Mesendoderm (in vitro differentiated cells): Measurements from ENCODE around the gene MACROD2.
A peak's percentile ranks its signal among the peaks of the same experiment; 100 is the strongest.

Source experiments
- DNase-seq: peaks from one replicate; pipeline ENCODE4 v3.0.0; 2013
- H2AK5ac ChIP-seq: 2 replicates; pipeline ENCODE4 v1.6.1; 2013; ENCODE audit warnings: low read length, inconsistent platforms
- H2BK120ac ChIP-seq: 2 replicates; pipeline ENCODE4 v1.6.1; 2013; ENCODE audit warnings: low read depth, mild to moderate bottlenecking, low read length, moderate library complexity, mixed read lengths
- H2BK15ac ChIP-seq: replicated peaks from 2 replicates; pipeline ENCODE4 v1.6.1; 2013; ENCODE audit warnings: low read depth, mild to moderate bottlenecking, moderate library complexity
- H2BK5ac ChIP-seq: 2 replicates; pipeline ENCODE4 v1.6.1; 2013; ENCODE audit warnings: low read length, inconsistent platforms
- H3K18ac ChIP-seq: 2 replicates; pipeline ENCODE4 v1.6.1; 2013; ENCODE audit warnings: mild to moderate bottlenecking, low read length, mixed read lengths
- H3K23ac ChIP-seq: one replicate; pipeline ENCODE4 v1.6.1; 2013; ENCODE audit warnings: low read length
- H3K27ac ChIP-seq: 2 replicates; pipeline ENCODE4 v1.5.1; 2013; ENCODE audit warnings: low read depth, mild to moderate bottlenecking, inconsistent platforms, low read length, moderate library complexity
- H3K27me3 ChIP-seq: 2 replicates; pipeline ENCODE4 v1.6.1; 2013; ENCODE audit warnings: low read length, control low read depth, mild to moderate bottlenecking, inconsistent platforms; ENCODE audit not compliant: insufficient read depth, poor library complexity
- H3K36me3 ChIP-seq: 2 replicates; pipeline ENCODE4 v1.6.1; 2013; ENCODE audit warnings: low read length, inconsistent platforms; ENCODE audit not compliant: control insufficient read depth, insufficient read depth
- H3K4ac ChIP-seq: one replicate; pipeline ENCODE4 v1.6.1; 2013; ENCODE audit warnings: low read depth, mild to moderate bottlenecking, low read length, moderate library complexity
- H3K4me1 ChIP-seq: 2 replicates; pipeline ENCODE4 v1.6.1; 2013; ENCODE audit warnings: low read depth, low read length, inconsistent platforms; ENCODE audit not compliant: control insufficient read depth
- H3K4me2 ChIP-seq: 2 replicates; pipeline ENCODE4 v1.6.1; 2013; ENCODE audit warnings: low read length
- H3K4me3 ChIP-seq: 2 replicates; pipeline ENCODE4 v1.5.1; 2013; ENCODE audit warnings: mild to moderate bottlenecking, low read length
- H3K56ac ChIP-seq: one replicate; pipeline ENCODE4 v1.6.1; 2013; ENCODE audit warnings: low read length
- H3K79me1 ChIP-seq: 2 replicates; pipeline ENCODE4 v1.6.1; 2013; ENCODE audit warnings: low read length, inconsistent platforms
- H3K79me2 ChIP-seq: 2 replicates; pipeline ENCODE4 v1.6.1; 2013; ENCODE audit warnings: mild to moderate bottlenecking, low read length; ENCODE audit not compliant: control insufficient read depth, insufficient read depth
- H3K9ac ChIP-seq: 2 replicates; pipeline ENCODE4 v1.6.1; 2013; ENCODE audit warnings: low read length, inconsistent platforms
- H4K5ac ChIP-seq: one replicate; pipeline ENCODE4 v1.6.1; 2013; ENCODE audit warnings: low read length
- H4K8ac ChIP-seq: one replicate; pipeline ENCODE4 v1.6.1; 2013; ENCODE audit warnings: low read depth, mild to moderate bottlenecking, control low read depth, low read length, moderate library complexity
- WGBS: extraction: QIAGEN DNeasy Blood & Tissue Kit; methylation state at CpG from one replicate; pipeline ENCODE4 v1.1.7; 2013; ENCODE audit warnings: low lambda C conversion rate, missing lambda C conversion rate; ENCODE audit not compliant: insufficient coverage; ENCODE audit errors: extremely low coverage; 5-methylcytosine and 5-hydroxymethylcytosine counted together

Gene MACROD2

GRCh38 chr20:14295238-14295637 is 299.9 kb downstream of the MACROD2 start:
- no CpG with 5 or more reads among the region's 2 CpGs for WGBS
- Histone ChIP-seq H3K27ac (no peak overlapping the region), H3K23ac (no peak overlapping the region), H2AK5ac (no peak overlapping the region), H3K36me3 (no peaks in the 10 kb centered on the region), H2BK120ac (no peak overlapping the region), H3K27me3 (no peaks in the 10 kb centered on the region), H2BK5ac (no peak overlapping the region), H4K8ac (no peak overlapping the region), H3K18ac (no peak overlapping the region), H3K4me1 (no peaks in the 10 kb centered on the region), H3K4me2 (no peak overlapping the region), H3K9ac (no peak overlapping the region), H3K4me3 (no peak overlapping the region), H2BK15ac (no peak overlapping the region), H3K4ac (no peak overlapping the region), H3K56ac (no peak overlapping the region), H3K79me1 (no peaks in the 10 kb centered on the region), H3K79me2 (no peaks in the 10 kb centered on the region), H4K5ac (no peak overlapping the region)
- DNase-seq, result peak; percentile 8

GRCh38 chr20:14295770-14296309 is 300.5 kb downstream of the MACROD2 start:
- no peak overlapping the region for H3K23ac ChIP-seq
- no peak overlapping the region for H2BK15ac ChIP-seq
- H4K5ac ChIP-seq, result no peak overlapping the region
- no peak overlapping the region for H3K4me3 ChIP-seq
- no peak overlapping the region for H3K56ac ChIP-seq
- H3K79me1 ChIP-seq, result no peaks in the 10 kb centered on the region
- DNase-seq, result no peak
- no CpG with 5 or more reads among the region's 3 CpGs for WGBS
- no peaks in the 10 kb centered on the region for H3K36me3 ChIP-seq
- no peak overlapping the region for H2BK5ac ChIP-seq
- no peak overlapping the region for H4K8ac ChIP-seq
- H3K4ac ChIP-seq, result no peak overlapping the region
- no peak overlapping the region for H3K4me2 ChIP-seq
- H3K27ac ChIP-seq, result no peak overlapping the region
- H2BK120ac ChIP-seq, result no peak overlapping the region
- no peaks in the 10 kb centered on the region for H3K4me1 ChIP-seq
- no peaks in the 10 kb centered on the region for H3K27me3 ChIP-seq
- no peak overlapping the region for H3K9ac ChIP-seq
- H3K18ac ChIP-seq, result no peak overlapping the region
- no peaks in the 10 kb centered on the region for H3K79me2 ChIP-seq
- no peak overlapping the region for H2AK5ac ChIP-seq

GRCh38 chr20:14299831-14300230 is 304.5 kb downstream of the MACROD2 start:
- Histone ChIP-seq H4K8ac (no peak overlapping the region), H2BK120ac (no peak overlapping the region), H3K27ac (no peak overlapping the region), H3K23ac (no peak overlapping the region), H3K9ac (no peak overlapping the region), H2BK15ac (no peak overlapping the region), H2BK5ac (no peak overlapping the region), H2AK5ac (no peak overlapping the region), H3K4ac (no peak overlapping the region), H3K4me2 (no peak overlapping the region), H3K36me3 (no peaks in the 10 kb centered on the region), H3K79me2 (no peaks in the 10 kb centered on the region), H3K4me3 (no peak overlapping the region), H3K4me1 (no peaks in the 10 kb centered on the region), H3K56ac (no peak overlapping the region), H4K5ac (no peak overlapping the region), H3K27me3 (no peaks in the 10 kb centered on the region), H3K79me1 (no peaks in the 10 kb centered on the region), H3K18ac (no peak overlapping the region)
- no peak for DNase-seq
- no CpG with 5 or more reads among the region's 4 CpGs for WGBS

- no peak overlapping the region for H2BK120ac ChIP-seq
- no peaks in the 10 kb centered on the region for H3K27me3 ChIP-seq
- H3K27ac ChIP-seq, result no peak overlapping the region
- WGBS, result no CpG with 5 or more reads among the region's 6 CpGs
- H3K18ac ChIP-seq, result no peak overlapping the region
- H3K79me1 ChIP-seq, result no peaks in the 10 kb centered on the region
- no peak overlapping the region for H3K23ac ChIP-seq
- H3K36me3 ChIP-seq, result no peaks in the 10 kb centered on the region
- no peak overlapping the region for H3K4ac ChIP-seq
- H3K79me2 ChIP-seq, result no peaks in the 10 kb centered on the region
- H3K4me2 ChIP-seq, result no peak overlapping the region
- no peak for DNase-seq
- no peak overlapping the region for H4K5ac ChIP-seq
- H4K8ac ChIP-seq, result no peak overlapping the region
- H2BK15ac ChIP-seq, result no peak overlapping the region
- no peaks in the 10 kb centered on the region for H3K4me1 ChIP-seq
- no peak overlapping the region for H2BK5ac ChIP-seq
- H3K9ac ChIP-seq, result no peak overlapping the region
- no peak overlapping the region for H2AK5ac ChIP-seq
- H3K4me3 ChIP-seq, result no peak overlapping the region
- no peak overlapping the region for H3K56ac ChIP-seq
Measured at GRCh38 chr20:14303106-14303505, 307.8 kb downstream of the MACROD2 start.

- no peaks in the 10 kb centered on the region for H3K36me3 ChIP-seq
- no peaks in the 10 kb centered on the region for H3K79me1 ChIP-seq
- H2BK120ac ChIP-seq, result no peak overlapping the region
- no peak overlapping the region for H3K27ac ChIP-seq
- H3K4ac ChIP-seq, result no peak overlapping the region
- H4K5ac ChIP-seq, result no peak overlapping the region
- H3K27me3 ChIP-seq, result no peaks in the 10 kb centered on the region
- H3K9ac ChIP-seq, result no peak overlapping the region
- H3K4me1 ChIP-seq, result no peaks in the 10 kb centered on the region
- H3K56ac ChIP-seq, result no peak overlapping the region
- no peak overlapping the region for H3K4me3 ChIP-seq
- no peaks in the 10 kb centered on the region for H3K79me2 ChIP-seq
- DNase-seq, result no peak
- H4K8ac ChIP-seq, result no peak overlapping the region
- no peak overlapping the region for H3K18ac ChIP-seq
- no peak overlapping the region for H2BK5ac ChIP-seq
- H2BK15ac ChIP-seq, result no peak overlapping the region
- H3K23ac ChIP-seq, result no peak overlapping the region
- no peak overlapping the region for H2AK5ac ChIP-seq
- no peak overlapping the region for H3K4me2 ChIP-seq
Measured at GRCh38 chr20:14303651-14304050, 308.3 kb downstream of the MACROD2 start.

GRCh38 chr20:14304472-14304871 is 309.2 kb downstream of the MACROD2 start:
- no peak overlapping the region for H2BK120ac ChIP-seq
- H2AK5ac ChIP-seq, result no peak overlapping the region
- H3K79me2 ChIP-seq, result no peaks in the 10 kb centered on the region
- WGBS, result no CpG with 5 or more reads among the region's 1 CpG
- no peak overlapping the region for H3K23ac ChIP-seq
- H3K4me3 ChIP-seq, result no peak overlapping the region
- H4K5ac ChIP-seq, result no peak overlapping the region
- no peaks in the 10 kb centered on the region for H3K36me3 ChIP-seq
- no peak overlapping the region for H3K4ac ChIP-seq
- H3K4me2 ChIP-seq, result no peak overlapping the region
- H3K56ac ChIP-seq, result no peak overlapping the region
- DNase-seq, result no peak
- no peak overlapping the region for H3K18ac ChIP-seq
- no peak overlapping the region for H2BK15ac ChIP-seq
- no peaks in the 10 kb centered on the region for H3K27me3 ChIP-seq
- no peaks in the 10 kb centered on the region for H3K4me1 ChIP-seq
- H4K8ac ChIP-seq, result no peak overlapping the region
- no peak overlapping the region for H3K9ac ChIP-seq
- no peak overlapping the region for H3K27ac ChIP-seq
- no peak overlapping the region for H2BK5ac ChIP-seq
- no peaks in the 10 kb centered on the region for H3K79me1 ChIP-seq
